HG03457 (cell line): ENCODE measurements around the gene LAPTM5.

ENCODE experiments used
- ATAC-seq: cut with Tn5 transposase; IDR thresholded peaks from one replicate; pipeline ENCODE4 v1.9.1; 2021; ENCODE audit warnings: moderate number of reproducible peaks; ENCODE audit not compliant: unreplicated experiment

The LAPTM5 gene

GRCh38 chr1:30685796-30686165 lies 71.8 kb downstream of the LAPTM5 start:
- ATAC-seq: no peak

GRCh38 chr1:30684881-30685795 lies 72.4 kb downstream of the LAPTM5 start:
- ATAC-seq: no peak

- no peak for ATAC-seq
Measured at GRCh38 chr1:30684259-30684658, 73.3 kb downstream of the LAPTM5 start.

GRCh38 chr1:30683699-30684098 lies 73.9 kb downstream of the LAPTM5 start:
- ATAC-seq: no peak
